NB4 (cell line): ENCODE measurements around the gene CCNL1.

Experiments
- DNase-seq: peaks from one replicate; pipeline ENCODE4 v3.0.0; 2010; ENCODE audit warnings: low read depth
- H3K4me3 ChIP-seq: one replicate; pipeline ENCODE4 v1.5.1; 2011; ENCODE audit warnings: mild to moderate bottlenecking, low read depth, low read length, moderate library complexity
- CTCF ChIP-seq: IDR thresholded peaks from one replicate; pipeline ENCODE4 v1.5.1; 2012; ENCODE audit warnings: low read depth, low read length
- MYC ChIP-seq: IDR thresholded peaks from 2 replicates; pipeline ENCODE4 v1.6.1; 2011; ENCODE audit warnings: low read depth, low read length
- POLR2A ChIP-seq: IDR thresholded peaks from 2 replicates; pipeline ENCODE4 v1.6.1; 2011; ENCODE audit warnings: mild to moderate bottlenecking; ENCODE audit not compliant: insufficient read length; ENCODE audit errors: extremely low read depth
- TF ChIP-seq, protein P1 (sequence below): IDR thresholded peaks from 2 replicates; pipeline ENCODE4 v1.6.1; 2011; ENCODE audit warnings: low read depth, low read length

CCNL1 gene

DNA sequence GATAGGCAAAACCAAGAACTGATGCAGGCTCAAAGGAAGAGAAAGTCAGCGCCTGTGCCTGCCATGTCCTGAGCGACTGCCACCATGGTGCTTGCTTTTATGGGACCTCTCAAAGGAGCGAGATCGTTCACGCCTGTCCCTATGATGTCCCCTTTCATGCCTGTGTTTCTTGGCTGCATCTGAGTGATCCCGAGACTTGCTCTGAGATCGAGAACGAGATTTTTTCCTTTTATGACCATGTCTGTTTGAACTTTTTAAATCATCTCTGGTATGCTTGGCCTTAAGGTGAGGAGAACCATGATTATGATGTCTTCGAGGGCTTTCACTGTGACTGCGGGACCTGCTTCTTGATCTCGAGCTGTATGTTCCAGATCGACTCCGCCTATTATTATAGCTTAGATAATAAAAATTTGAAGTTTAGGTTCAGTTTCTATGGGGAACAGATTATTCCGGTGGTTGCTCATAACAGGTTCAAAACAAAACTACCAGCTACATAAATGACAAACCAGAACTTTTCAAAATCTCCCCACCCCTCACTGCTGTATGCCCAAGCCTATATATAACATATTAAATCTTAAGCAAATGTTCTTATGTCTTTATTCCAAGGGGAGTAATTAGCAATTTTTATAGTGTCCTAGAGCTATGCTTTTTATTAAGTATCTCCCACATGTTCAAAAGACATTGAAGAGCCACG, 11.6 kb downstream of the CCNL1 start:
- TF ChIP-seq MYC: no peak
- no peak for TF ChIP-seq CTCF
- no peak for TF ChIP-seq POLR2A
- TF ChIP-seq, protein P1, sequence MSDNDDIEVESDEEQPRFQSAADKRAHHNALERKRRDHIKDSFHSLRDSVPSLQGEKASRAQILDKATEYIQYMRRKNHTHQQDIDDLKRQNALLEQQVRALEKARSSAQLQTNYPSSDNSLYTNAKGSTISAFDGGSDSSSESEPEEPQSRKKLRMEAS: no peak
- no peak for DNase-seq
- H3K4me3 ChIP-seq: no peak overlapping the region

GRCh38 chr3:157147099-157147803, 12.7 kb downstream of the CCNL1 start:
- H3K4me3 ChIP-seq: no peak overlapping the region
- no peak for DNase-seq
- TF ChIP-seq MYC (no peak), POLR2A (no peak), CTCF (no peak)
- TF ChIP-seq, protein P1: no peak

DNA sequence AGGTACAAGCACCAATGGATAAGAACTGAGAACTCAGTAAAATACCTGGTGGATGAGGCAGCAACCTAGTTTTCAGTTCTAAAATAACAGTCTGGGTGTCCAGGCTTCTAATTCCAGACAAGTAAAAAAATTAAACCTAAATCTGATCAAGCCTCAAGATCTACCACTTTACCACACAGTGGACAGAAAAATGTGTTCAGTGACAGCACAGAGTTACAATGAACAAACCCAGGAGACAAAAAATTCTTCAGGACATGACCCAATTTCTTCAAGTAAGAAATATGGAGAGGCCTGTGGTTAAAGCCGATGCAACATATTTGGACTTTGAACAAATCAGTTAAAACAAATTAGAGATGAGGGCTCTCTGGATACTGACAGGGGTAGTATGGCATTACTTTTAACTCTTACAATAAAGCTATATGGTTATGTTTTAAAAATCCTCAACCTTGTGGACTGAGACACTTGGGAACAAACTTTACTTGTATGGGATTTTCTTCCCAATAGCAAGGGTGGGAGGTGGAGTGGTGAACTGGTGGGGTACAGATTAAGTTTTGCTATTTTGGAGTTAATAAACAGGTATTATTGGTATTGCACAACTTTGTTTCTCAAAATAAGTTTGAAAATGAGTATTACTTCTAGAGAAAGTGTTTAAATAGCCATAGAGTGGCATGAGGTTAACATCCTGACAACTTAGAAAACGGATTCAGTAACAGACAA, 14.2 kb downstream of the CCNL1 start:
- TF ChIP-seq POLR2A (no peak), MYC (no peak), CTCF (no peak)
- TF ChIP-seq, protein P1: no peak
- no peak for DNase-seq
- H3K4me3 ChIP-seq: no peak overlapping the region

GRCh38 chr3:157142315-157142714, 17.6 kb downstream of the CCNL1 start:
- no peak for DNase-seq
- TF ChIP-seq POLR2A (no peak), MYC (no peak), CTCF (no peak)
- TF ChIP-seq, protein P1: no peak
- H3K4me3 ChIP-seq: no peak overlapping the region

DNA sequence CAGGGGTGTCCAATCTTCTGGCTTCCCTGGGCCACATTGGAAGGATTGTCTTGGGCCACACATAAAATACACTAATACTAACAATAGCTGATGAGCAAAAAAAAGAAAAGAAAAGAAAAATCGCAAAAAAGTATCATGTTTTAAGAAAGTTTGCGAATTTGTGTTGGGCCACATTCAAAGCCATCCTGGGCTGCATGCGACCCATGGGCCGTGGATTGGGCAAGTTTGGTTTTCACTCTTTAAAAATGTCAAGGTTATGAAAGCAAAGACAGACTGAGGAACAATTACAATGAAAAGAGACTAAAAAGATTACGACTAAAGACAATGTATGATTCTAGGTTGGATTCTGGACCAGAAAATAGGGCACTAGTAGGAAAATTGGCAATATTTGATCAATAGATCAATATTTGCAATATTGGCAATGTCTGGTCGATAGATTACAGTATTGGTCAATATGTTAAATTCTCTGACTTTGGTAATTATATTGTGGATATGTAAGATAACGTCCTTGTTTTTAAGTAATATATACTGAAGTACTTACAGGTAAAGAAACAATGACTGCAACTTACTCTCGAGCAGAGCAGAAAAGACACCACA, 19.9 kb downstream of the CCNL1 start:
- no peak overlapping the region for H3K4me3 ChIP-seq
- DNase-seq: no peak
- TF ChIP-seq CTCF: no peak
- TF ChIP-seq POLR2A: no peak
- TF ChIP-seq MYC: no peak
- TF ChIP-seq, protein P1: no peak
